Natural killer cell (primary cell): ENCODE measurements around the gene B3GALT5. TPM values are rescaled to one million over a fixed set of nuclear protein-coding genes. Genes with fewer than 3 reads are reported as not detected.

Experiments used
- ATAC-seq, 3 donors: fragments of 150-1000 bp in 2 of 3; fragments of 200-7000 bp in 1 of 3; cut with Tn5 transposase; 1 replicate in 1 of 3; 2 replicates in 2 of 3; pipeline ENCODE4 v1.10.0; 2021; ENCODE audit warnings: mild to moderate bottlenecking in 2 of 3, moderate library complexity in 2 of 3
- DNase-seq, 2 donors: peaks; one replicate each; pipeline versions ENCODE4 v3.0.0 to v3.0.0-alpha.2; 2013 to 2021; ENCODE audit warnings: mixed read lengths in 1 of 2
- H3K27ac ChIP-seq: one replicate; pipeline ENCODE4 v1.5.1; 2013; ENCODE audit warnings: mild to moderate bottlenecking, low read length
- H3K27me3 ChIP-seq: one replicate; pipeline ENCODE4 v1.6.1; 2013; ENCODE audit warnings: low read length; ENCODE audit not compliant: control insufficient read depth, insufficient read depth
- H3K36me3 ChIP-seq: one replicate; pipeline ENCODE4 v1.6.1; 2013; ENCODE audit warnings: low read length; ENCODE audit not compliant: control insufficient read depth, insufficient read depth
- H3K4me1 ChIP-seq: one replicate; pipeline ENCODE4 v1.6.1; 2013; ENCODE audit warnings: low read length; ENCODE audit not compliant: control insufficient read depth, insufficient read depth
- H3K4me3 ChIP-seq: one replicate; pipeline ENCODE4 v1.5.1; 2013; ENCODE audit warnings: low read length
- H3K9me3 ChIP-seq: one replicate; pipeline ENCODE4 v1.6.1; 2013; ENCODE audit warnings: low read length; ENCODE audit not compliant: control insufficient read depth, insufficient read depth
- H3K27ac Mint-ChIP-seq, 2 donors: one replicate each; pipeline ENCODE4 v1.8.0; 2022; ENCODE audit warnings: mild to moderate bottlenecking in 2 of 2, mixed read lengths in 2 of 2, moderate library complexity in 1 of 2
- H3K27me3 Mint-ChIP-seq, 2 donors: one replicate each; pipeline ENCODE4 v1.8.0; 2022; ENCODE audit warnings: low read depth in 2 of 2, mixed read lengths in 2 of 2
- H3K36me3 Mint-ChIP-seq: one replicate; pipeline ENCODE4 v1.8.0; 2022; ENCODE audit warnings: mixed read lengths
- H3K4me1 Mint-ChIP-seq, 2 donors: one replicate each; pipeline ENCODE4 v1.8.0; 2022; ENCODE audit warnings: mixed read lengths in 2 of 2
- H3K4me3 Mint-ChIP-seq: one replicate; pipeline ENCODE4 v1.8.0; 2022; ENCODE audit warnings: mild to moderate bottlenecking, moderate library complexity, mixed read lengths
- H3K9me3 Mint-ChIP-seq, 2 donors: one replicate each; pipeline ENCODE4 v1.8.0; 2022; ENCODE audit warnings: mixed read lengths in 2 of 2
- CTCF ChIP-seq: fragments of 200-600 bp; IDR thresholded peaks from one replicate; pipeline ENCODE4 v1.8.0; 2022; ENCODE audit warnings: antibody characterized with exemption
- WGBS: methylation state at CpG from one replicate; pipeline ENCODE4 v1.1.7; 2013; ENCODE audit warnings: missing lambda C conversion rate; ENCODE audit not compliant: insufficient coverage; 5-methylcytosine and 5-hydroxymethylcytosine counted together
- intact Hi-C: fragments of 100-400 bp; cut with micrococcal nuclease; formaldehyde crosslinking; loops from one replicate; pipeline ENCODE4 v1.14.2; 2022
- total RNA-seq, 4 donors: library from RNA; stranded (reverse); fragments of 120-200 nt in 1 of 4; gene quantifications; one replicate each; pipeline versions ENCODE4 v1.2.3 to v1.2.4, GENCODE V29; 2013 to 2022

The B3GALT5 gene
- total RNA-seq, 3 donors from 2014 or later (not counting 1 experiment from before 2014, with no cell fraction given), result 0.05 TPM; not detected in 2

- Mint-ChIP-seq H3K27me3 (peaks cover 0 to 3% of the 10 kb centered on the region in 2 donors), H3K36me3 (no peaks in the 10 kb centered on the region), H3K9me3 (no peaks in the 10 kb centered on the region), H3K4me1 (no peaks in the 10 kb centered on the region), H3K4me3 (no peak overlapping the region), H3K27ac (no peak overlapping the region)
- intact Hi-C loops, result no loop called here
- no peaks in the 10 kb centered on the region for H3K9me3 ChIP-seq
- ATAC-seq, result no peak
- H3K4me3 ChIP-seq, result no peak overlapping the region
- 92% methylated on average over 2 of the region's 4 CpGs for WGBS
- no peak for DNase-seq
- H3K27me3 ChIP-seq, result no peaks in the 10 kb centered on the region
- no peaks in the 10 kb centered on the region for H3K36me3 ChIP-seq
- H3K4me1 ChIP-seq, result no peaks in the 10 kb centered on the region
- no peak for TF ChIP-seq CTCF
- H3K27ac ChIP-seq, result no peak overlapping the region
Observed at GRCh38 chr21:39680216-39680615, 67.5 kb downstream of the B3GALT5 start.

DNA sequence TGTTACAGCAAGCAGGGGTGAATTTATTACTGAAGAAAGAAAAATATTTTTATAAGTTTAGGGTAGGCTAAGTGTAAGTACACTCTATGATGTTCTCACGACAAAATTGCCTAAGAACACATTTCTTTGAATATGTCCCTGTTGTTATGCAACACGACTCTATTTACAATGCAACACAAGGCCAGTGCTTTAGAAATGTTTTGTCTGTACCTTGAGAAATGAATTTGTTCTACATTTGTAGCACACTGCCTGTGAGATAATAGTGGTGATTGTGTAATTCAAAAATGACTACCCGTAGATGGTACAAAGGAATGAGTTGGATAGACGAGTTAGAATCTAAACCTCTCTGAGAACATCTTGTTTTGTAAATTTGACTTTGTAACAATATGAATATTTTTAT, 68.5 kb downstream of the B3GALT5 start:
- Mint-ChIP-seq H3K4me1 (no peaks in the 10 kb centered on the region), H3K27ac (no peak overlapping the region), H3K27me3 (no peaks in the 10 kb centered on the region), H3K36me3 (no peaks in the 10 kb centered on the region), H3K9me3 (no peaks in the 10 kb centered on the region), H3K4me3 (no peak overlapping the region)
- DNase-seq (no peak), ATAC-seq (no peak)
- intact Hi-C loops, result no loop called here
- no peak overlapping the region for H3K4me3 ChIP-seq
- no peaks in the 10 kb centered on the region for H3K27me3 ChIP-seq
- WGBS, result 86% methylated on average over 2 of the region's 4 CpGs
- H3K27ac ChIP-seq, result no peak overlapping the region
- TF ChIP-seq CTCF, result no peak
- no peaks in the 10 kb centered on the region for H3K9me3 ChIP-seq
- H3K36me3 ChIP-seq, result no peaks in the 10 kb centered on the region
- H3K4me1 ChIP-seq, result no peaks in the 10 kb centered on the region

- intact Hi-C loops, result no loop called here
- Histone ChIP-seq H3K9me3 (no peaks in the 10 kb centered on the region), H3K27me3 (no peaks in the 10 kb centered on the region), H3K4me3 (no peak overlapping the region), H3K4me1 (no peaks in the 10 kb centered on the region), H3K36me3 (no peaks in the 10 kb centered on the region), H3K27ac (no peak overlapping the region)
- WGBS, result 100% methylated on average over 2 of the region's 2 CpGs
- ATAC-seq, result no peak
- Mint-ChIP-seq H3K9me3 (no peaks in the 10 kb centered on the region), H3K27ac (no peak overlapping the region), H3K4me1 (no peaks in the 10 kb centered on the region), H3K36me3 (no peaks in the 10 kb centered on the region), H3K4me3 (no peak overlapping the region), H3K27me3 (no peaks in the 10 kb centered on the region)
- DNase-seq, result no peak
- no peak for TF ChIP-seq CTCF
Observed at GRCh38 chr21:39681845-39682244, 69.1 kb downstream of the B3GALT5 start.

DNA sequence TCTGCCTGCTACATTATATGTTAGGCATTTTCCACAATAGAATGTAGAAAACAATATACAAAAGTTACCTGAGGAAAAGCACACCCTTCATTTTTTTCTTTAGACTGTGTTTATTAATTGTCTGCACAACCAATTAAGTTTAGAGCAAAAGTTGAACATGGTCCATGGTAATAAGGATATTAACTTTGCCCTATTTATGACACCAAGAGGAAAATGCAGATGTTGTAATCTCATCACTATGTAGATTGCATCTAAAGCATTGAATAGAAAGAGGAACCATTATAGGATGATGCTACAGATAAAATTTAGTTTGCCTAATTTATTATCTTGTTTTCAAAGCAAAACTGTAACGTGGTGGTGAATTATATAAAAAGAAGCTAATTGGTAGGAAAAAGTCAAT, 72.5 kb downstream of the B3GALT5 start:
- no CpG with 5 or more reads among the region's 1 CpG for WGBS
- Mint-ChIP-seq H3K27me3 (peaks cover 4 to 7% of the 10 kb centered on the region in 2 donors), H3K27ac (no peak overlapping the region), H3K4me1 (no peaks in the 10 kb centered on the region), H3K36me3 (no peaks in the 10 kb centered on the region), H3K4me3 (no peak overlapping the region), H3K9me3 (no peaks in the 10 kb centered on the region)
- no peak for ATAC-seq
- intact Hi-C loops, result no loop called here
- Histone ChIP-seq H3K27me3 (no peaks in the 10 kb centered on the region), H3K4me1 (no peaks in the 10 kb centered on the region), H3K4me3 (no peak overlapping the region), H3K36me3 (no peaks in the 10 kb centered on the region), H3K27ac (no peak overlapping the region), H3K9me3 (no peaks in the 10 kb centered on the region)
- TF ChIP-seq CTCF, result no peak
- no peak for DNase-seq
